Measurements from ENCODE around the gene MYZAP. TPM values are rescaled to one million over a fixed set of nuclear protein-coding genes. Genes with fewer than 3 reads are reported as not detected.

The MYZAP gene
- total and polyA plus RNA-seq, 4 donors, result 0.50 to 1.8 (median 0.99) TPM

- DNase-seq (ENCODE audit: low spot score), result no peak
- Histone ChIP-seq H3K9me3 (ENCODE audit: control insufficient read depth in 4 of 4, low read length in 3 of 4) (no peaks in the 10 kb centered on the region), H3K27ac (ENCODE audit: low read depth in 1 of 2, low read length in 2 of 2) (no peak overlapping the region), H3K9ac (ENCODE audit: low read depth in 1 of 2, low read length in 2 of 2) (no peak overlapping the region), H3K4me1 (ENCODE audit: control insufficient read depth in 4 of 4, insufficient read depth in 4 of 4, low read length in 3 of 4) (peaks cover 0 to 24% (median 15%) of the 10 kb centered on the region in 4 donors), H3K4me3 (ENCODE audit: low read depth in 1 of 3, low read length in 3 of 3) (no peak overlapping the region), H3K27me3 (ENCODE audit: control insufficient read depth in 4 of 4, insufficient read depth in 4 of 4, low read length in 3 of 4) (no peaks in the 10 kb centered on the region), H3K36me3 (ENCODE audit: control insufficient read depth in 4 of 4, insufficient read depth in 3 of 4, low read depth in 1 of 4, low read length in 3 of 4) (peaks cover 0 to 3% (median 0%) of the 10 kb centered on the region in 4 donors)
- no peak for TF ChIP-seq GABPA (IDR thresholded peaks at IDR 0.05 in 1 of 2, conservative IDR thresholded peaks at IDR 0.05 in 1 of 2)
- no peak for TF ChIP-seq YY1 (IDR thresholded peaks at IDR 0.05)
- TF ChIP-seq REST (IDR thresholded peaks at IDR 0.05), result no peak
- no peak for TF ChIP-seq EGR1 (IDR thresholded peaks at IDR 0.05; ENCODE audit: low read depth in 2 of 2)
- no peak for TF ChIP-seq HNF4G (IDR thresholded peaks at IDR 0.05)
- TF ChIP-seq JUND (IDR thresholded peaks at IDR 0.05), result no peak
- TF ChIP-seq HNF4A (conservative IDR thresholded peaks at IDR 0.05), result no peak
- no peak for TF ChIP-seq RXRA (IDR thresholded peaks at IDR 0.05)
- no peak for TF ChIP-seq NR2F2 (IDR thresholded peaks at IDR 0.05)
- TF ChIP-seq FOXA2 (IDR thresholded peaks at IDR 0.05), result no peak
- WGBS, result 96% methylated on average over 3 of the region's 3 CpGs
Observed at GRCh38 chr15:57557267-57557666, 34.4 kb upstream of the MYZAP start.

- no peak for DNase-seq (ENCODE audit: low spot score)
- H3K36me3 ChIP-seq (ENCODE audit: control insufficient read depth in 4 of 4, insufficient read depth in 3 of 4, low read depth in 1 of 4, low read length in 3 of 4), result peaks cover 0 to 2% (median 0%) of the 10 kb centered on the region in 4 donors
- 97% methylated on average over 6 of the region's 6 CpGs for WGBS
- no peaks in the 10 kb centered on the region for H3K27me3 ChIP-seq (ENCODE audit: control insufficient read depth in 4 of 4, insufficient read depth in 4 of 4, low read length in 3 of 4)
- H3K9ac ChIP-seq (ENCODE audit: low read depth in 1 of 2, low read length in 2 of 2), result no peak overlapping the region
- TF ChIP-seq ZBTB33 (IDR thresholded peaks at IDR 0.05), result no peak
- no peak for TF ChIP-seq ATF3 (IDR thresholded peaks at IDR 0.05)
- TF ChIP-seq RXRA (IDR thresholded peaks at IDR 0.05), result no peak
- no peak for TF ChIP-seq RAD21 (IDR thresholded peaks at IDR 0.05)
- TF ChIP-seq TAF1 (conservative IDR thresholded peaks at IDR 0.05), result no peak
- TF ChIP-seq MAX (IDR thresholded peaks at IDR 0.05), result no peak
- no peak for TF ChIP-seq YY1 (IDR thresholded peaks at IDR 0.05)
- TF ChIP-seq REST (IDR thresholded peaks at IDR 0.05), result no peak
- TF ChIP-seq FOXA1 (IDR thresholded peaks at IDR 0.05), result no peak
- TF ChIP-seq HNF4A (conservative IDR thresholded peaks at IDR 0.05), result no peak
- no peak for TF ChIP-seq JUND (IDR thresholded peaks at IDR 0.05)
- TF ChIP-seq GABPA (IDR thresholded peaks at IDR 0.05 in 1 of 2, conservative IDR thresholded peaks at IDR 0.05 in 1 of 2), result no peak
- no peak for TF ChIP-seq FOXA2 (IDR thresholded peaks at IDR 0.05)
- TF ChIP-seq EGR1 (IDR thresholded peaks at IDR 0.05; ENCODE audit: low read depth in 2 of 2), result no peak
- TF ChIP-seq SP1 (IDR thresholded peaks at IDR 0.05), result no peak
- TF ChIP-seq CTCF (IDR thresholded peaks at IDR 0.05; ENCODE audit: low read depth, low read length, missing input control), result no peak
- TF ChIP-seq NR2F2 (IDR thresholded peaks at IDR 0.05), result no peak
- no peak for TF ChIP-seq HNF4G (IDR thresholded peaks at IDR 0.05)
- no peaks in the 10 kb centered on the region for H3K9me3 ChIP-seq (ENCODE audit: control insufficient read depth in 4 of 4, low read length in 3 of 4)
- peaks cover 0 to 23% (median 14%) of the 10 kb centered on the region in 4 donors for H3K4me1 ChIP-seq (ENCODE audit: control insufficient read depth in 4 of 4, insufficient read depth in 4 of 4, low read length in 3 of 4)
- H3K4me3 ChIP-seq (ENCODE audit: low read depth in 1 of 3, low read length in 3 of 3), result no peak overlapping the region
- H3K27ac ChIP-seq (ENCODE audit: low read depth in 1 of 2, low read length in 2 of 2), result no peak overlapping the region
Observed at GRCh38 chr15:57557810-57558209, 33.9 kb upstream of the MYZAP start.

Data from liver (tissue), 9 donors.